22Rv1 (cell line): ENCODE data around the gene OR4B1.

Source experiments
- H3K27ac ChIP-seq: fragments of 450-650 bp; 2 replicates; pipeline ENCODE4 v1.5.1; 2017
- ZFX ChIP-seq: fragments of 450-650 bp; IDR thresholded peaks from 2 replicates; pipeline ENCODE4 v1.6.1; 2017; ENCODE audit warnings: antibody characterized with exemption, borderline replicate concordance
- TF ChIP-seq, protein P1 (sequence below): fragments of 450-650 bp; IDR thresholded peaks from 2 replicates; pipeline ENCODE4 v1.5.1; 2017; ENCODE audit warnings: mild to moderate bottlenecking

OR4B1 gene

DNA sequence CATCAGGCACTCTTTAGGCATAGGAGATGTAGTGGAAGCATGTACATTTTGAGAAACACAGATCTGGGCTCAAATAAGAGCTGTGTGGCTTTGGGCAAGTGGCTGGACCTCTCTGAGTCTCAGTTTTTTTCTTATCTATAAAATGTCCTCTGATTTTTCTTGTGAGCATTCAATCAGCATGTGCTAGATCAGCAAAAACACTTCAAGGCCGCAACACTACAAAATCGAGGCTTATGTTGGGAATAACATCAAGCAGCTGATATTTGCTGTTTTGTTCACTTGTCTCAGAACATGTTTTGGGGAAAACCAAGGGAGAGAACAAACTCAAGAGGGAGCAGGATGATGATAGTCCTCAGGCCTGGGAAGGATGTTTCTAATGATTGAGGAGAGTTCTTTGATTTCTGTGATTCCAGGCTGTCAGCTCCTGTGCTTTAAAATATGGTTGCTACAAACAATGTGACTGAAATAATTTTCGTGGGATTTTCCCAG lies 46.9 kb downstream of the OR4B1 start, which contains the start of gene OR4X1:
Gene OR4X1 (plus strand): TSS at position 439 of the 489 bp plus-strand sequence. CDS start 0 bp downstream, at position 439.
- TF ChIP-seq, protein P1, sequence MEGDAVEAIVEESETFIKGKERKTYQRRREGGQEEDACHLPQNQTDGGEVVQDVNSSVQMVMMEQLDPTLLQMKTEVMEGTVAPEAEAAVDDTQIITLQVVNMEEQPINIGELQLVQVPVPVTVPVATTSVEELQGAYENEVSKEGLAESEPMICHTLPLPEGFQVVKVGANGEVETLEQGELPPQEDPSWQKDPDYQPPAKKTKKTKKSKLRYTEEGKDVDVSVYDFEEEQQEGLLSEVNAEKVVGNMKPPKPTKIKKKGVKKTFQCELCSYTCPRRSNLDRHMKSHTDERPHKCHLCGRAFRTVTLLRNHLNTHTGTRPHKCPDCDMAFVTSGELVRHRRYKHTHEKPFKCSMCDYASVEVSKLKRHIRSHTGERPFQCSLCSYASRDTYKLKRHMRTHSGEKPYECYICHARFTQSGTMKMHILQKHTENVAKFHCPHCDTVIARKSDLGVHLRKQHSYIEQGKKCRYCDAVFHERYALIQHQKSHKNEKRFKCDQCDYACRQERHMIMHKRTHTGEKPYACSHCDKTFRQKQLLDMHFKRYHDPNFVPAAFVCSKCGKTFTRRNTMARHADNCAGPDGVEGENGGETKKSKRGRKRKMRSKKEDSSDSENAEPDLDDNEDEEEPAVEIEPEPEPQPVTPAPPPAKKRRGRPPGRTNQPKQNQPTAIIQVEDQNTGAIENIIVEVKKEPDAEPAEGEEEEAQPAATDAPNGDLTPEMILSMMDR = no peak
- TF ChIP-seq ZFX = no peak

More for the DNA sequence above, 46.9 kb downstream of the OR4B1 start, which contains the start of gene OR4X1:
- no peak within 1 kb of the TSS for H3K27ac ChIP-seq
